ENCODE results near the gene SLC16A8. TPM values are rescaled to one million over a fixed set of nuclear protein-coding genes. Genes with fewer than 3 reads are reported as not detected.

The SLC16A8 gene
- total and polyA plus RNA-seq, 10 of the 15 experiments (the other 5 are each of a cell fraction or from before 2014, with no cell fraction given) = not detected

- in situ Hi-C loops (cut with MboI) = no loop called here
- no peaks in the 10 kb centered on the region for H4K20me1 ChIP-seq (ENCODE audit: control insufficient read depth, insufficient read depth)
- DNase-seq (ENCODE audit: low read depth, low spot score) (no peak), ATAC-seq (no peak), FAIRE-seq (no peak)
- no peak overlapping the region for H3K9ac ChIP-seq (ENCODE audit: control insufficient read depth, insufficient read depth, low read length)
- H3K36me3 ChIP-seq (ENCODE audit: control insufficient read depth in 2 of 2, insufficient read depth in 2 of 2, low read length in 1 of 2) = no peaks in the 10 kb centered on the region
- no peak overlapping the region for H2AFZ ChIP-seq (ENCODE audit: control insufficient read depth, low read depth, low read length)
- ChIA-PET SMC1A (ENCODE audit: uncharacterized antibody, unreplicated experiment) (no interaction called here), POLR2A (interaction anchor here (0.6 kb wide), 1 partner anchor 63 kb away, joined by 3 read pairs; no protein-coding TSS in a partner anchor), CTCF (interaction anchor here (0.9 kb wide), 1 partner anchor 56 kb away, joined by 4 read pairs; no protein-coding TSS in a partner anchor), RAD21 (ENCODE audit: unreplicated experiment) (no interaction called here)
- 61% methylated on average over 14 of the region's 17 CpGs for whole genome bisulfite sequencing (ENCODE audit: insufficient coverage, insufficient replicate concordance, low lambda C conversion rate, missing lambda C conversion rate)
- H3K27ac ChIP-seq (ENCODE audit: control insufficient read depth, insufficient read depth) = no peak overlapping the region
- H3K27me3 ChIP-seq (replicated peaks in 1 of 2; ENCODE audit: control insufficient read depth in 2 of 2, insufficient read depth in 2 of 2, low read length in 1 of 2) = no peaks in the 10 kb centered on the region
- no peak overlapping the region for H3K4me3 ChIP-seq
- H3K9me3 ChIP-seq (replicated peaks; ENCODE audit: control insufficient read depth, insufficient read depth, low read length) = no peaks in the 10 kb centered on the region
- H3K4me2 ChIP-seq (ENCODE audit: control insufficient read depth, insufficient read depth) = no peak overlapping the region
- BruUV-seq (replicated peaks) = no TSS peak
- no peaks in the 10 kb centered on the region for H3K4me1 ChIP-seq (ENCODE audit: control insufficient read depth, insufficient read depth, low read length)
- no peaks in the 10 kb centered on the region for H3K79me2 ChIP-seq (ENCODE audit: control insufficient read depth, insufficient read depth, low read length)
- intact Hi-C loops (cut with micrococcal nuclease; ENCODE audit: unreplicated experiment) = no loop called here
- no peak for TF ChIP-seq STAT3 (IDR thresholded peaks at IDR 0.05; ENCODE audit: low read depth, low read length)
- no peak for TF ChIP-seq HDAC6 (IDR thresholded peaks at IDR 0.05; ENCODE audit: unreplicated experiment)
- TF ChIP-seq TAF1 (IDR thresholded peaks at IDR 0.05; ENCODE audit: borderline replicate concordance, low read depth, low read length) = no peak
- no peak for TF ChIP-seq FOXM1 (IDR thresholded peaks at IDR 0.05; ENCODE audit: low read depth, low read length)
- TF ChIP-seq KDM1A (IDR thresholded peaks at IDR 0.05; ENCODE audit: borderline replicate concordance) = no peak
- TF ChIP-seq YY1 (IDR thresholded peaks at IDR 0.05; ENCODE audit: low read depth, low read length) = no peak
- TF ChIP-seq E2F8 (IDR thresholded peaks at IDR 0.05; ENCODE audit: low read depth, partially characterized antibody) = no peak
- TF ChIP-seq TCF7 (IDR thresholded peaks at IDR 0.05; ENCODE audit: borderline replicate concordance) = no peak
- no peak for TF ChIP-seq ZBTB11 (CRISPR knock-in tag; IDR thresholded peaks at IDR 0.05)
- no peak for TF ChIP-seq BCL11A (IDR thresholded peaks at IDR 0.05; ENCODE audit: low read depth, low read length)
- no peak for TF ChIP-seq WRNIP1 (IDR thresholded peaks at IDR 0.05; ENCODE audit: borderline replicate concordance, low read depth, low read length)
- TF ChIP-seq MAX (IDR thresholded peaks at IDR 0.05; ENCODE audit: low read depth, low read length) = no peak
- TF ChIP-seq, protein P1, sequence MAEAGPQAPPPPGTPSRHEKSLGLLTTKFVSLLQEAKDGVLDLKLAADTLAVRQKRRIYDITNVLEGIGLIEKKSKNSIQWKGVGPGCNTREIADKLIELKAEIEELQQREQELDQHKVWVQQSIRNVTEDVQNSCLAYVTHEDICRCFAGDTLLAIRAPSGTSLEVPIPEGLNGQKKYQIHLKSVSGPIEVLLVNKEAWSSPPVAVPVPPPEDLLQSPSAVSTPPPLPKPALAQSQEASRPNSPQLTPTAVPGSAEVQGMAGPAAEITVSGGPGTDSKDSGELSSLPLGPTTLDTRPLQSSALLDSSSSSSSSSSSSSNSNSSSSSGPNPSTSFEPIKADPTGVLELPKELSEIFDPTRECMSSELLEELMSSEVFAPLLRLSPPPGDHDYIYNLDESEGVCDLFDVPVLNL (IDR thresholded peaks at IDR 0.05; ENCODE audit: low read depth, low read length) = no peak
- no peak for TF ChIP-seq LARP7 (IDR thresholded peaks at IDR 0.05)
- no peak for TF ChIP-seq SP1 (IDR thresholded peaks at IDR 0.05; ENCODE audit: low read depth, low read length)
- no peak for TF ChIP-seq ZNF384 (IDR thresholded peaks at IDR 0.05; ENCODE audit: borderline replicate concordance, low read depth, low read length)
- no peak for TF ChIP-seq PAX8 (IDR thresholded peaks at IDR 0.05)
- TF ChIP-seq RB1 (IDR thresholded peaks at IDR 0.05; ENCODE audit: borderline replicate concordance) = no peak
Observed at GRCh38 chr22:38107692-38108515, 23.9 kb upstream of the SLC16A8 start.

All from GM12878 (cell line).